WTC11 (cell line): ENCODE data around the gene CGB8. TPM values are rescaled to one million over a fixed set of nuclear protein-coding genes. Genes with fewer than 3 reads are reported as not detected.

Experiments used
- ATAC-seq: fragments of 200-7000 bp; cut with Tn5 transposase; 2 replicates; pipeline ENCODE4 v1.10.0; 2021; ENCODE audit warnings: mild to moderate bottlenecking, moderate library complexity
- CTCF ChIA-PET: fragments of 300-600 bp; sonication (Branson Sonifier 250); formaldehyde crosslinking; loops from one replicate; lab custom pipeline; 2021; ENCODE audit warnings: antibody characterized with exemption; lab: Charles Lee
- POLR2A ChIA-PET: fragments of 350-600 bp; sonication (Branson Sonifier 250); formaldehyde crosslinking; loops from one replicate; lab custom pipeline; 2021; ENCODE audit warnings: antibody characterized with exemption; lab: Charles Lee
- DNase-seq: peaks from one replicate; pipeline ENCODE4 v3.0.0; 2021; ENCODE audit warnings: low spot score
- H3K27ac Mint-ChIP-seq: 2 replicates; pipeline ENCODE4 v1.8.0; 2021; ENCODE audit warnings: mixed read lengths
- H3K27me3 Mint-ChIP-seq: 2 replicates; pipeline ENCODE4 v1.8.0; 2021; ENCODE audit warnings: low read depth, mild to moderate bottlenecking, moderate library complexity, mixed read lengths
- H3K36me3 Mint-ChIP-seq: 2 replicates; pipeline ENCODE4 v1.8.0; 2021; ENCODE audit warnings: mixed read lengths
- H3K4me1 Mint-ChIP-seq: 2 replicates; pipeline ENCODE4 v1.8.0; 2022; ENCODE audit warnings: mixed read lengths
- H3K4me3 Mint-ChIP-seq: 2 replicates; pipeline ENCODE4 v1.8.0; 2021; ENCODE audit warnings: mild to moderate bottlenecking, moderate library complexity, mixed read lengths
- H3K9me3 Mint-ChIP-seq: 2 replicates; pipeline ENCODE4 v1.8.0; 2021; ENCODE audit warnings: mixed read lengths
- AFF4 ChIP-seq: sonication (generic); formaldehyde crosslinking; IDR thresholded peaks from 2 replicates; pipeline ENCODE4 v1.8.1; 2023; ENCODE audit warnings: mild to moderate bottlenecking, missing genetic modification reagents, borderline replicate concordance
- ATF1 ChIP-seq: sonication (generic); formaldehyde crosslinking; IDR thresholded peaks from 2 replicates; pipeline ENCODE4 v1.8.1; 2023; ENCODE audit warnings: mild to moderate bottlenecking, moderate library complexity, missing genetic modification reagents
- ATF3 ChIP-seq: sonication (generic); formaldehyde crosslinking; conservative IDR thresholded peaks from 2 replicates; pipeline ENCODE4 v1.8.1; 2022; ENCODE audit warnings: mild to moderate bottlenecking, missing genetic modification reagents
- ELF4 ChIP-seq: sonication (generic); formaldehyde crosslinking; IDR thresholded peaks from 2 replicates; pipeline ENCODE4 v1.8.1; 2022; ENCODE audit warnings: low read depth, mild to moderate bottlenecking, moderate library complexity, missing genetic modification reagents
- EMX1 ChIP-seq: fragments of 250-450 bp; sonication (Bioruptor Pico); IDR thresholded peaks from 2 replicates; pipeline ENCODE4 v1.8.0; 2021; ENCODE audit warnings: mild to moderate bottlenecking
- ETV6 ChIP-seq: sonication (generic); formaldehyde crosslinking; IDR thresholded peaks from 2 replicates; pipeline ENCODE4 v1.8.1; 2022; ENCODE audit warnings: mild to moderate bottlenecking, missing genetic modification reagents
- FOXP1 ChIP-seq: sonication (generic); formaldehyde crosslinking; IDR thresholded peaks from 2 replicates; pipeline ENCODE4 v1.8.0; 2022; ENCODE audit warnings: missing genetic modification reagents, mild to moderate bottlenecking, moderate library complexity, borderline replicate concordance
- GABPB1 ChIP-seq: sonication (generic); formaldehyde crosslinking; IDR thresholded peaks from 2 replicates; pipeline ENCODE4 v1.8.1; 2023; ENCODE audit warnings: mild to moderate bottlenecking, missing genetic modification reagents
- MXD4 ChIP-seq: fragments of 250-450 bp; sonication (Bioruptor Pico); IDR thresholded peaks from 2 replicates; pipeline ENCODE4 v1.8.0; 2021; ENCODE audit warnings: mild to moderate bottlenecking, moderate library complexity, borderline replicate concordance
- MYBL2 ChIP-seq: sonication (generic); formaldehyde crosslinking; IDR thresholded peaks from 2 replicates; pipeline ENCODE4 v1.8.1; 2023; ENCODE audit warnings: mild to moderate bottlenecking, moderate library complexity, missing genetic modification reagents
- NFATC4 ChIP-seq: fragments of 250-450 bp; sonication (Bioruptor Pico); IDR thresholded peaks from 2 replicates; pipeline ENCODE4 v1.9.0; 2021; ENCODE audit warnings: mild to moderate bottlenecking
- SMAD4 ChIP-seq: sonication (generic); formaldehyde crosslinking; IDR thresholded peaks from 2 replicates; pipeline ENCODE4 v1.8.0; 2022; ENCODE audit warnings: mild to moderate bottlenecking, missing genetic modification reagents
- SP1 ChIP-seq: sonication (generic); formaldehyde crosslinking; conservative IDR thresholded peaks from 2 replicates; pipeline ENCODE4 v1.8.1; 2022; ENCODE audit warnings: missing genetic modification reagents
- TEAD1 ChIP-seq: sonication (generic); formaldehyde crosslinking; IDR thresholded peaks from 2 replicates; pipeline ENCODE4 v1.8.0; 2022; ENCODE audit warnings: mild to moderate bottlenecking, missing genetic modification reagents
- TEAD4 ChIP-seq: sonication (generic); formaldehyde crosslinking; IDR thresholded peaks from 2 replicates; pipeline ENCODE4 v1.8.0; 2022; ENCODE audit warnings: mild to moderate bottlenecking, missing genetic modification reagents
- ZNF138 ChIP-seq: sonication (generic); formaldehyde crosslinking; conservative IDR thresholded peaks from 2 replicates; pipeline ENCODE4 v1.8.1; 2022; ENCODE audit warnings: mild to moderate bottlenecking, moderate library complexity, missing genetic modification reagents
- ZNF232 ChIP-seq: sonication (generic); formaldehyde crosslinking; IDR thresholded peaks from 2 replicates; pipeline ENCODE4 v1.8.0; 2022; ENCODE audit warnings: mild to moderate bottlenecking, missing genetic modification reagents
- total RNA-seq: library from RNA; stranded (reverse); gene quantifications from 3 replicates; pipeline ENCODE4 v1.2.3, GENCODE V29; 2021
- TF ChIP-seq, protein P1 (sequence below): sonication (generic); formaldehyde crosslinking; IDR thresholded peaks from 2 replicates; pipeline ENCODE4 v1.8.1; 2022; ENCODE audit warnings: low read depth, mild to moderate bottlenecking, moderate library complexity, missing genetic modification reagents, borderline replicate concordance
- TF ChIP-seq, protein P2 (sequence below): sonication (generic); formaldehyde crosslinking; IDR thresholded peaks from 2 replicates; pipeline ENCODE4 v1.8.1; 2023; ENCODE audit warnings: mild to moderate bottlenecking, missing genetic modification reagents, moderate library complexity
- TF ChIP-seq, protein P3 (sequence below): sonication (generic); formaldehyde crosslinking; IDR thresholded peaks from 2 replicates; pipeline ENCODE4 v1.8.0; 2022; ENCODE audit warnings: mild to moderate bottlenecking, missing genetic modification reagents

Gene CGB8
- total RNA-seq, 1 experiment from 2014 or later: 0.31 TPM

DNA sequence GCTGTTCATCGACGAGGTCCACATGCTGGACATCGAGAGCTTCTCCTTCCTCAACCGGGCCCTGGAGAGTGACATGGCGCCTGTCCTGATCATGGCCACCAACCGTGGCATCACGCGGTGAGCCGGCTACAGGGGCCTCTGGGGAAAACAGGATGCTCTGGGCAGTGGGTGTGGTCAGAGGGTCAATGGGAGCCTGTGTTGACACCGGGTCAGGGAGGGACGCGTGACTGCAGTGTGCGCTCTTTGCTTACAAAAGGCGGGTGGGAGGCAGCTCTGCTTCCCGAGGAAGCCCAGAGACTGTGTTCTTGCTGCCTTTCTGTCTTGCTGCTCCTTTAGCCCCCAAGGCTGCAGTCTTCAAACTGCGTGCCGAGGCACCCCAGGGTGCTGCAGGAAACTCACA is 37.7 kb downstream of the CGB8 start (continued):
- TF ChIP-seq TEAD1 (CRISPR knock-in tag) (no peak), ATF1 (CRISPR knock-in tag) (no peak), ZNF232 (CRISPR knock-in tag) (no peak), MYBL2 (no peak), FOXP1 (CRISPR knock-in tag) (no peak), SMAD4 (CRISPR knock-in tag) (no peak)
- TF ChIP-seq, protein P1, sequence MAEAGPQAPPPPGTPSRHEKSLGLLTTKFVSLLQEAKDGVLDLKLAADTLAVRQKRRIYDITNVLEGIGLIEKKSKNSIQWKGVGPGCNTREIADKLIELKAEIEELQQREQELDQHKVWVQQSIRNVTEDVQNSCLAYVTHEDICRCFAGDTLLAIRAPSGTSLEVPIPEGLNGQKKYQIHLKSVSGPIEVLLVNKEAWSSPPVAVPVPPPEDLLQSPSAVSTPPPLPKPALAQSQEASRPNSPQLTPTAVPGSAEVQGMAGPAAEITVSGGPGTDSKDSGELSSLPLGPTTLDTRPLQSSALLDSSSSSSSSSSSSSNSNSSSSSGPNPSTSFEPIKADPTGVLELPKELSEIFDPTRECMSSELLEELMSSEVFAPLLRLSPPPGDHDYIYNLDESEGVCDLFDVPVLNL (CRISPR knock-in tag): no peak
- TF ChIP-seq, protein P2, sequence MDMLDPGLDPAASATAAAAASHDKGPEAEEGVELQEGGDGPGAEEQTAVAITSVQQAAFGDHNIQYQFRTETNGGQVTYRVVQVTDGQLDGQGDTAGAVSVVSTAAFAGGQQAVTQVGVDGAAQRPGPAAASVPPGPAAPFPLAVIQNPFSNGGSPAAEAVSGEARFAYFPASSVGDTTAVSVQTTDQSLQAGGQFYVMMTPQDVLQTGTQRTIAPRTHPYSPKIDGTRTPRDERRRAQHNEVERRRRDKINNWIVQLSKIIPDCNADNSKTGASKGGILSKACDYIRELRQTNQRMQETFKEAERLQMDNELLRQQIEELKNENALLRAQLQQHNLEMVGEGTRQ (CRISPR knock-in tag): no peak
- TF ChIP-seq, all 79 proteins: peak for 0

GRCh38 chr19:49010453-49010852 is 38.5 kb downstream of the CGB8 start:
- Mint-ChIP-seq H3K4me1 (no peaks in the 10 kb centered on the region), H3K27ac (no peak overlapping the region), H3K36me3 (peaks cover 42% of the 10 kb centered on the region), H3K4me3 (no peak overlapping the region), H3K9me3 (no peaks in the 10 kb centered on the region), H3K27me3 (no peaks in the 10 kb centered on the region)
- ChIA-PET POLR2A (no interaction called here), CTCF (interaction anchor here (1.3 to 3.4 kb wide), 3 partner anchors 10 to 87 kb away, joined by 3 to 30 read pairs (median 7); no protein-coding TSS in a partner anchor)
- TF ChIP-seq, protein P3, sequence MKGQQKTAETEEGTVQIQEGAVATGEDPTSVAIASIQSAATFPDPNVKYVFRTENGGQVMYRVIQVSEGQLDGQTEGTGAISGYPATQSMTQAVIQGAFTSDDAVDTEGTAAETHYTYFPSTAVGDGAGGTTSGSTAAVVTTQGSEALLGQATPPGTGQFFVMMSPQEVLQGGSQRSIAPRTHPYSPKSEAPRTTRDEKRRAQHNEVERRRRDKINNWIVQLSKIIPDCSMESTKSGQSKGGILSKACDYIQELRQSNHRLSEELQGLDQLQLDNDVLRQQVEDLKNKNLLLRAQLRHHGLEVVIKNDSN: no peak
- TF ChIP-seq SP1 (CRISPR knock-in tag) (no peak), NFATC4 (CRISPR knock-in tag) (no peak), AFF4 (CRISPR knock-in tag) (no peak), MXD4 (no peak), GABPB1 (CRISPR knock-in tag) (no peak), TEAD4 (CRISPR knock-in tag) (no peak), ELF4 (CRISPR knock-in tag) (no peak), ZNF138 (CRISPR knock-in tag) (no peak)
- ATAC-seq (no peak), DNase-seq (no peak)

DNA sequence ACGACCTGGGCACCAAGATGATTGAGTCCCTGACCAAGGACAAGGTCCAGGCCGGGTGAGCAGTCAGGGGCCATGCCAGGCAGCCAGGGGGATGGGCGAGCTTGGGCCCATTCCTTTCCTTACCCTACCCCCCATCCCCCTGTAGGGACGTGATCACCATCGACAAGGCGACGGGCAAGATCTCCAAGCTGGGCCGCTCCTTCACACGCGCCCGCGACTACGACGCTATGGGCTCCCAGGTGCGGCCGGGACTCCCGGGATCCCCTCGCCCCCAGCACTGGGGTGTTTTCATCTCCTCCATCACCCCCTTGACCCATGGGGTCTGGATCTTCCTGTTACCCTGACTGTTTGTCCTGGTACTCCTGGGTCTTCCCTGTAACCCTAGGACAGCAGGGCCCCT is 39.1 kb downstream of the CGB8 start:
- no peaks in the 10 kb centered on the region for H3K27me3 Mint-ChIP-seq
- no peak for TF ChIP-seq ATF1 (CRISPR knock-in tag)
- TF ChIP-seq ATF3 (CRISPR knock-in tag): no peak
- no peak for TF ChIP-seq EMX1 (CRISPR knock-in tag)
- no peak for TF ChIP-seq ETV6 (CRISPR knock-in tag)
- TF ChIP-seq, all 79 proteins: peak for 0
- H3K9me3 Mint-ChIP-seq: no peaks in the 10 kb centered on the region
- POLR2A ChIA-PET: no interaction called here
- H3K36me3 Mint-ChIP-seq: peaks cover 42% of the 10 kb centered on the region
- no peak overlapping the region for H3K27ac Mint-ChIP-seq
- H3K4me3 Mint-ChIP-seq: no peak overlapping the region
- DNase-seq (no peak), ATAC-seq (no peak)
- H3K4me1 Mint-ChIP-seq: no peaks in the 10 kb centered on the region
- CTCF ChIA-PET: interaction anchor here (0.6 to 3.4 kb wide), 6 partner anchors 8 to 139 kb away, joined by 3 to 30 read pairs (median 8); partner anchors contain the start of genes GYS1, LHB and RUVBL2
